ENCODE results near the gene DTHD1. TPM values are rescaled to one million over a fixed set of nuclear protein-coding genes. Genes with fewer than 3 reads are reported as not detected.

Gene DTHD1
- total and polyA plus RNA-seq, 2 of the 8 experiments (the other 6 are each of a cell fraction or from before 2014, with no cell fraction given): not detected

- TF ChIP-seq ATF2 (IDR thresholded peaks at IDR 0.05; ENCODE audit: low read length): no peak
- TF ChIP-seq RXRA (IDR thresholded peaks at IDR 0.05; ENCODE audit: insufficient read depth, low read depth, low read length): no peak
- TF ChIP-seq CBX8 (IDR thresholded peaks at IDR 0.05; ENCODE audit: borderline replicate concordance, low read depth, low read length): no peak
- no peak for TF ChIP-seq ATF3 (IDR thresholded peaks at IDR 0.05; ENCODE audit: insufficient read depth, low read depth, low read length)
- TF ChIP-seq TEAD4 (IDR thresholded peaks at IDR 0.05; ENCODE audit: low read depth, low read length): no peak
- TF ChIP-seq ZNF274 (IDR thresholded peaks at IDR 0.05; ENCODE audit: borderline replicate concordance, extremely low read depth, low read length): no peak
- no peak for TF ChIP-seq SP1 (IDR thresholded peaks at IDR 0.05; ENCODE audit: low read depth, low read length)
- TF ChIP-seq E2F6 (IDR thresholded peaks at IDR 0.05): no peak
- TF ChIP-seq TAF7 (optimal IDR thresholded peaks at IDR 0.05; ENCODE audit: borderline replicate concordance, low read depth, low read length): no peak
Measured at GRCh38 chr4:36283912-36284465, 2.6 kb downstream of the DTHD1 start (continued).
